ENCODE results near the gene HOXA5.

HOXA5 gene

DNA sequence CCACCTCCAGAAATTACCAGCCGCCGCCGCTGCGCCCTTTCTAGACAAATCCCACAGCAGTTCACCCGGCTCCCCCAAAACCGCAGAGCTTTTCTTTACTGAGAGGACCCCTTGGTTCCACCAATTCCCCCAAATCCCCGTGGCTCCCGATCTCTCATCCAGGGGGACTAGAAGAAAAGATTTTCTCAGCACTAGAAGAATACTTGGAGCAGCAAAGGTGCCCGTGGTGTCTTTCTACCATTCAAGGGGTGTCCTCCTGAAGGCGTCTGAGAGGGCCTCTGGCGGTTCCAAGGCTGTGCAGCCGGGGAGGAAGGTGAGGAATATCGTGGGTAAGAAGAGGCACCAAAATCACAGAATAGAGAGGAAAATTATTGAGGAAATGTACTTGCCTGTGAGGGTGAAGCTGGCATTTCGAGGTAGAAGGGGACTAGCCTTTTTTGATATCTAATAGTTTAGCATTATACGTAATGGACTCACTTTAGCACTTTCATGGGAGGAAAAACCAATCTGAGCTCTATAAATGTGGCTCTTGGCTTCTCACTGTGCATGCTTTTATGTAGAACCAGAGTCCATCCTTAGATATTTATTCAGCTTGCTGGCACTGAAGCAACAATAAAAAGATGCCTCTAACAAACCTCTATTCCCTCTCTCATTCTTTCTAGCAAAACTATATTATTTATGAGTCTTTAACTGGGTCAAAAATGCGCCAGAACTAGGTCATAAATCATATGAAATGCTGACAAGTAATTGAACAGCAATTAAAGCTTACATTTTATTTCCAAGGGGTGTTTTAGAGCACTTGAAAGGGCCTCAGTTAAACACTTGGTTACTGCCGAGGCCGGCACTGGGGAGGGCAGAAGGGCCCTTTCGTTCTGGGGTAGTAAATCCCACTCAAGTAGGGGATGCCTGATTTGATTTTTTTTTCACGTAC is 27.2 kb downstream of the HOXA5 start (continued):
- TF ChIP-seq, protein P1, sequence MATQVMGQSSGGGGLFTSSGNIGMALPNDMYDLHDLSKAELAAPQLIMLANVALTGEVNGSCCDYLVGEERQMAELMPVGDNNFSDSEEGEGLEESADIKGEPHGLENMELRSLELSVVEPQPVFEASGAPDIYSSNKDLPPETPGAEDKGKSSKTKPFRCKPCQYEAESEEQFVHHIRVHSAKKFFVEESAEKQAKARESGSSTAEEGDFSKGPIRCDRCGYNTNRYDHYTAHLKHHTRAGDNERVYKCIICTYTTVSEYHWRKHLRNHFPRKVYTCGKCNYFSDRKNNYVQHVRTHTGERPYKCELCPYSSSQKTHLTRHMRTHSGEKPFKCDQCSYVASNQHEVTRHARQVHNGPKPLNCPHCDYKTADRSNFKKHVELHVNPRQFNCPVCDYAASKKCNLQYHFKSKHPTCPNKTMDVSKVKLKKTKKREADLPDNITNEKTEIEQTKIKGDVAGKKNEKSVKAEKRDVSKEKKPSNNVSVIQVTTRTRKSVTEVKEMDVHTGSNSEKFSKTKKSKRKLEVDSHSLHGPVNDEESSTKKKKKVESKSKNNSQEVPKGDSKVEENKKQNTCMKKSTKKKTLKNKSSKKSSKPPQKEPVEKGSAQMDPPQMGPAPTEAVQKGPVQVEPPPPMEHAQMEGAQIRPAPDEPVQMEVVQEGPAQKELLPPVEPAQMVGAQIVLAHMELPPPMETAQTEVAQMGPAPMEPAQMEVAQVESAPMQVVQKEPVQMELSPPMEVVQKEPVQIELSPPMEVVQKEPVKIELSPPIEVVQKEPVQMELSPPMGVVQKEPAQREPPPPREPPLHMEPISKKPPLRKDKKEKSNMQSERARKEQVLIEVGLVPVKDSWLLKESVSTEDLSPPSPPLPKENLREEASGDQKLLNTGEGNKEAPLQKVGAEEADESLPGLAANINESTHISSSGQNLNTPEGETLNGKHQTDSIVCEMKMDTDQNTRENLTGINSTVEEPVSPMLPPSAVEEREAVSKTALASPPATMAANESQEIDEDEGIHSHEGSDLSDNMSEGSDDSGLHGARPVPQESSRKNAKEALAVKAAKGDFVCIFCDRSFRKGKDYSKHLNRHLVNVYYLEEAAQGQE (tag by site-specific recombination; IDR thresholded peaks at IDR 0.05), result no peak
- TF ChIP-seq ZFP69B (tag by site-specific recombination; IDR thresholded peaks at IDR 0.05), result no peak
- TF ChIP-seq ZNF777 (tag by site-specific recombination; IDR thresholded peaks at IDR 0.05; ENCODE audit: borderline replicate concordance), result no peak
- no peak for TF ChIP-seq ZNF132 (tag by site-specific recombination; IDR thresholded peaks at IDR 0.05; ENCODE audit: borderline replicate concordance)
- TF ChIP-seq ZNF792 (tag by site-specific recombination; IDR thresholded peaks at IDR 0.05), result no peak
- peak; percentile 52; the same call in 1 of the 2 replicates for TF ChIP-seq ZNF629 (tag by site-specific recombination; IDR thresholded peaks at IDR 0.05)
- no peak for TF ChIP-seq ZNF558 (tag by site-specific recombination; IDR thresholded peaks at IDR 0.05)
- no peak for TF ChIP-seq GLI4 (tag by site-specific recombination; IDR thresholded peaks at IDR 0.05)
- no peak for TF ChIP-seq ZNF677 (tag by site-specific recombination; IDR thresholded peaks at IDR 0.05)
- TF ChIP-seq ZNF514 (tag by site-specific recombination; IDR thresholded peaks at IDR 0.05), result no peak
- TF ChIP-seq, protein P2, sequence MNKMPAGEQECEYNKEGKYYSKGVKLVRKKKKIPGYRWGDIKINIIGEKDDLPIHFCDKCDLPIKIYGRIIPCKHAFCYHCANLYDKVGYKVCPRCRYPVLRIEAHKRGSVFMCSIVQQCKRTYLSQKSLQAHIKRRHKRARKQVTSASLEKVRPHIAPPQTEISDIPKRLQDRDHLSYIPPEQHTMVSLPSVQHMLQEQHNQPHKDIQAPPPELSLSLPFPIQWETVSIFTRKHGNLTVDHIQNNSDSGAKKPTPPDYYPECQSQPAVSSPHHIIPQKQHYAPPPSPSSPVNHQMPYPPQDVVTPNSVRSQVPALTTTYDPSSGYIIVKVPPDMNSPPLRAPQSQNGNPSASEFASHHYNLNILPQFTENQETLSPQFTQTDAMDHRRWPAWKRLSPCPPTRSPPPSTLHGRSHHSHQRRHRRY (tag by site-specific recombination; IDR thresholded peaks at IDR 0.05), result no peak
- TF ChIP-seq, protein P3, sequence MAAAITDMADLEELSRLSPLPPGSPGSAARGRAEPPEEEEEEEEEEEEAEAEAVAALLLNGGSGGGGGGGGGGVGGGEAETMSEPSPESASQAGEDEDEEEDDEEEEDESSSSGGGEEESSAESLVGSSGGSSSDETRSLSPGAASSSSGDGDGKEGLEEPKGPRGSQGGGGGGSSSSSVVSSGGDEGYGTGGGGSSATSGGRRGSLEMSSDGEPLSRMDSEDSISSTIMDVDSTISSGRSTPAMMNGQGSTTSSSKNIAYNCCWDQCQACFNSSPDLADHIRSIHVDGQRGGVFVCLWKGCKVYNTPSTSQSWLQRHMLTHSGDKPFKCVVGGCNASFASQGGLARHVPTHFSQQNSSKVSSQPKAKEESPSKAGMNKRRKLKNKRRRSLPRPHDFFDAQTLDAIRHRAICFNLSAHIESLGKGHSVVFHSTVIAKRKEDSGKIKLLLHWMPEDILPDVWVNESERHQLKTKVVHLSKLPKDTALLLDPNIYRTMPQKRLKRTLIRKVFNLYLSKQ (tag by site-specific recombination; IDR thresholded peaks at IDR 0.05; ENCODE audit: borderline replicate concordance), result no peak
- TF ChIP-seq ZNF555 (tag by site-specific recombination; conservative IDR thresholded peaks at IDR 0.05), result no peak
- no peak for TF ChIP-seq ZNF175 (tag by site-specific recombination; IDR thresholded peaks at IDR 0.05)
- TF ChIP-seq, protein P4, sequence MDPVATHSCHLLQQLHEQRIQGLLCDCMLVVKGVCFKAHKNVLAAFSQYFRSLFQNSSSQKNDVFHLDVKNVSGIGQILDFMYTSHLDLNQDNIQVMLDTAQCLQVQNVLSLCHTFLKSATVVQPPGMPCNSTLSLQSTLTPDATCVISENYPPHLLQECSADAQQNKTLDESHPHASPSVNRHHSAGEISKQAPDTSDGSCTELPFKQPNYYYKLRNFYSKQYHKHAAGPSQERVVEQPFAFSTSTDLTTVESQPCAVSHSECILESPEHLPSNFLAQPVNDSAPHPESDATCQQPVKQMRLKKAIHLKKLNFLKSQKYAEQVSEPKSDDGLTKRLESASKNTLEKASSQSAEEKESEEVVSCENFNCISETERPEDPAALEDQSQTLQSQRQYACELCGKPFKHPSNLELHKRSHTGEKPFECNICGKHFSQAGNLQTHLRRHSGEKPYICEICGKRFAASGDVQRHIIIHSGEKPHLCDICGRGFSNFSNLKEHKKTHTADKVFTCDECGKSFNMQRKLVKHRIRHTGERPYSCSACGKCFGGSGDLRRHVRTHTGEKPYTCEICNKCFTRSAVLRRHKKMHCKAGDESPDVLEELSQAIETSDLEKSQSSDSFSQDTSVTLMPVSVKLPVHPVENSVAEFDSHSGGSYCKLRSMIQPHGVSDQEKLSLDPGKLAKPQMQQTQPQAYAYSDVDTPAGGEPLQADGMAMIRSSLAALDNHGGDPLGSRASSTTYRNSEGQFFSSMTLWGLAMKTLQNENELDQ (tag by site-specific recombination; IDR thresholded peaks at IDR 0.05; ENCODE audit: low read depth), result no peak
- no peak for TF ChIP-seq YY1 (tag by site-specific recombination; IDR thresholded peaks at IDR 0.05)
- TF ChIP-seq ZNF501 (tag by site-specific recombination; IDR thresholded peaks at IDR 0.05), result no peak
- no peak for TF ChIP-seq SALL2 (tag by site-specific recombination; IDR thresholded peaks at IDR 0.05; ENCODE audit: borderline replicate concordance)
- TF ChIP-seq, protein P5, sequence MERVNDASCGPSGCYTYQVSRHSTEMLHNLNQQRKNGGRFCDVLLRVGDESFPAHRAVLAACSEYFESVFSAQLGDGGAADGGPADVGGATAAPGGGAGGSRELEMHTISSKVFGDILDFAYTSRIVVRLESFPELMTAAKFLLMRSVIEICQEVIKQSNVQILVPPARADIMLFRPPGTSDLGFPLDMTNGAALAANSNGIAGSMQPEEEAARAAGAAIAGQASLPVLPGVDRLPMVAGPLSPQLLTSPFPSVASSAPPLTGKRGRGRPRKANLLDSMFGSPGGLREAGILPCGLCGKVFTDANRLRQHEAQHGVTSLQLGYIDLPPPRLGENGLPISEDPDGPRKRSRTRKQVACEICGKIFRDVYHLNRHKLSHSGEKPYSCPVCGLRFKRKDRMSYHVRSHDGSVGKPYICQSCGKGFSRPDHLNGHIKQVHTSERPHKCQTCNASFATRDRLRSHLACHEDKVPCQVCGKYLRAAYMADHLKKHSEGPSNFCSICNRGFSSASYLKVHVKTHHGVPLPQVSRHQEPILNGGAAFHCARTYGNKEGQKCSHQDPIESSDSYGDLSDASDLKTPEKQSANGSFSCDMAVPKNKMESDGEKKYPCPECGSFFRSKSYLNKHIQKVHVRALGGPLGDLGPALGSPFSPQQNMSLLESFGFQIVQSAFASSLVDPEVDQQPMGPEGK (tag by site-specific recombination; IDR thresholded peaks at IDR 0.05), result peak; percentile 35; the same call in 1 of the 2 replicates
- no peak for TF ChIP-seq ZNF324 (tag by site-specific recombination; IDR thresholded peaks at IDR 0.05)
- peak; percentile 56; the same call in 1 of the 2 replicates for TF ChIP-seq KLF10 (tag by site-specific recombination; IDR thresholded peaks at IDR 0.05)
- TF ChIP-seq, protein P6, sequence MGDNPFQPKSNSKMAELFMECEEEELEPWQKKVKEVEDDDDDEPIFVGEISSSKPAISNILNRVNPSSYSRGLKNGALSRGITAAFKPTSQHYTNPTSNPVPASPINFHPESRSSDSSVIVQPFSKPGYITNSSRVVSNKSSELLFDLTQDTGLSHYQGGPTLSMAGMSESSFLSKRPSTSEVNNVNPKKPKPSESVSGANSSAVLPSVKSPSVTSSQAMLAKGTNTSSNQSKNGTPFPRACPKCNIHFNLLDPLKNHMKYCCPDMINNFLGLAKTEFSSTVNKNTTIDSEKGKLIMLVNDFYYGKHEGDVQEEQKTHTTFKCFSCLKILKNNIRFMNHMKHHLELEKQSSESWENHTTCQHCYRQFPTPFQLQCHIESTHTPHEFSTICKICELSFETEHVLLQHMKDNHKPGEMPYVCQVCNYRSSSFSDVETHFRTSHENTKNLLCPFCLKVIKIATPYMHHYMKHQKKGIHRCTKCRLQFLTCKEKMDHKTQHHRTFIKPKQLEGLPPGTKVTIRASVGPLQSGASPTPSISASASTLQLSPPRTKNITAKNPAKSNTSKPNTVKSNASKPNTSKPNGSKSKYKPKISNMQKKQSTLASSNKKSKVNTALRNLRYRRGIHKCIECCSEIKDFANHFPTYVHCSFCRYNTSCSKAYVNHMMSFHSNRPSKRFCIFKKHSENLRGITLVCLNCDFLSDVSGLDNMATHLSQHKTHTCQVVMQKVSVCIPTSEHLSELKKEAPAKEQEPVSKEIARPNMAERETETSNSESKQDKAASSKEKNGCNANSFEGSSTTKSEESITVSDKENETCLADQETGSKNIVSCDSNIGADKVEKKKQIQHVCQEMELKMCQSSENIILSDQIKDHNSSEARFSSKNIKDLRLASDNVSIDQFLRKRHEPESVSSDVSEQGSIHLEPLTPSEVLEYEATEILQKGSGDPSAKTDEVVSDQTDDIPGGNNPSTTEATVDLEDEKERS (tag by site-specific recombination; IDR thresholded peaks at IDR 0.05), result no peak
- TF ChIP-seq, protein P7, sequence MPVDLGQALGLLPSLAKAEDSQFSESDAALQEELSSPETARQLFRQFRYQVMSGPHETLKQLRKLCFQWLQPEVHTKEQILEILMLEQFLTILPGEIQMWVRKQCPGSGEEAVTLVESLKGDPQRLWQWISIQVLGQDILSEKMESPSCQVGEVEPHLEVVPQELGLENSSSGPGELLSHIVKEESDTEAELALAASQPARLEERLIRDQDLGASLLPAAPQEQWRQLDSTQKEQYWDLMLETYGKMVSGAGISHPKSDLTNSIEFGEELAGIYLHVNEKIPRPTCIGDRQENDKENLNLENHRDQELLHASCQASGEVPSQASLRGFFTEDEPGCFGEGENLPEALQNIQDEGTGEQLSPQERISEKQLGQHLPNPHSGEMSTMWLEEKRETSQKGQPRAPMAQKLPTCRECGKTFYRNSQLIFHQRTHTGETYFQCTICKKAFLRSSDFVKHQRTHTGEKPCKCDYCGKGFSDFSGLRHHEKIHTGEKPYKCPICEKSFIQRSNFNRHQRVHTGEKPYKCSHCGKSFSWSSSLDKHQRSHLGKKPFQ (tag by site-specific recombination; IDR thresholded peaks at IDR 0.05), result no peak
